Upper lobe of left lung (tissue), 6 donors: ENCODE results near the gene ZNF554. TPM values are rescaled to one million over a fixed set of nuclear protein-coding genes. Genes with fewer than 3 reads are reported as not detected.

ENCODE experiments used
- ATAC-seq, 2 donors: fragments of 200-7000 bp; cut with Tn5 transposase; one replicate each; pipeline ENCODE4 v1.9.1; 2022; ENCODE audit warnings: mild to moderate bottlenecking in 2 of 2, moderate library complexity in 2 of 2; ENCODE audit not compliant: low FRiP score in 2 of 2
- DNase-seq, 2 donors: peaks; one replicate each; pipeline ENCODE4 v3.0.0-alpha.2; 2019 to 2020
- H3K27ac ChIP-seq, 4 donors: fragments of 200-600 bp; sonication (generic); one replicate each; pipeline ENCODE4 v1.5.1; 2016 to 2019
- H3K27me3 ChIP-seq, 4 donors: fragments of 200-600 bp; sonication (generic); one replicate each; pipeline ENCODE4 v1.5.1; 2017 to 2019
- H3K36me3 ChIP-seq, 4 donors: fragments of 200-600 bp; sonication (generic); one replicate each; pipeline ENCODE4 v1.5.1; 2016 to 2019
- H3K4me1 ChIP-seq, 4 donors: fragments of 200-600 bp; sonication (generic); one replicate each; pipeline ENCODE4 v1.5.1; 2018 to 2019
- H3K4me3 ChIP-seq, 4 donors: fragments of 200-600 bp; sonication (generic); one replicate each; pipeline ENCODE4 v1.5.1; 2017 to 2019; ENCODE audit warnings: mild to moderate bottlenecking in 2 of 4, moderate library complexity in 1 of 4
- H3K9me3 ChIP-seq, 4 donors: fragments of 200-600 bp; sonication (generic); one replicate each; pipeline ENCODE4 v1.5.1; 2018 to 2019
- EP300 ChIP-seq, 4 donors: sonication (generic); formaldehyde crosslinking; IDR thresholded peaks; one replicate each; pipeline ENCODE4 v1.5.1; 2017; ENCODE audit warnings: antibody characterized with exemption in 4 of 4, control low read depth in 2 of 4
- POLR2A ChIP-seq, 4 donors: fragments of 450-650 bp; IDR thresholded peaks; one replicate each; pipeline ENCODE4 v1.5.1; 2016 to 2017; ENCODE audit warnings: antibody characterized with exemption in 4 of 4, mild to moderate bottlenecking in 2 of 4
- POLR2AphosphoS5 ChIP-seq, 2 donors: sonication (generic); formaldehyde crosslinking; IDR thresholded peaks; one replicate each; pipeline ENCODE4 v1.5.1; 2017; ENCODE audit warnings: antibody characterized with exemption in 2 of 2
- WGBS, 2 donors: methylation state at CpG; one replicate each; pipeline ENCODE4 v1.1.5; 2017 to 2018; 5-methylcytosine and 5-hydroxymethylcytosine counted together
- total RNA-seq, 6 donors: library from RNA; depleted of rRNA in 4 of 6; stranded (reverse); fragments of >200 nt in 4 of 6; gene quantifications; one replicate each; pipeline versions ENCODE4 v1.1.0 to v1.2.1, GENCODE V29; 2016 to 2021
- TF ChIP-seq, protein P1 (sequence below), 6 experiments: fragments of 450-650 bp in 4 of 6; fragments of 200-600 bp in 2 of 6; sonication (generic) in 2 of 6; IDR thresholded peaks; one replicate each; pipeline ENCODE4 v1.5.1; 2016 to 2019; ENCODE audit warnings: antibody characterized with exemption in 6 of 6
- donor health status: DM: no; HTN: no; CAD: no; lungs with moderate emphysema.
- donor health status: DM: no; HTN: yes; CAD: no; lungs with severe emphysema.

Gene ZNF554
- total RNA-seq = 10 to 100 TPM in 1 of 6 donors, 1 to 10 TPM in 5; 3.2 to 11.5 (median 6.7) TPM

DNA sequence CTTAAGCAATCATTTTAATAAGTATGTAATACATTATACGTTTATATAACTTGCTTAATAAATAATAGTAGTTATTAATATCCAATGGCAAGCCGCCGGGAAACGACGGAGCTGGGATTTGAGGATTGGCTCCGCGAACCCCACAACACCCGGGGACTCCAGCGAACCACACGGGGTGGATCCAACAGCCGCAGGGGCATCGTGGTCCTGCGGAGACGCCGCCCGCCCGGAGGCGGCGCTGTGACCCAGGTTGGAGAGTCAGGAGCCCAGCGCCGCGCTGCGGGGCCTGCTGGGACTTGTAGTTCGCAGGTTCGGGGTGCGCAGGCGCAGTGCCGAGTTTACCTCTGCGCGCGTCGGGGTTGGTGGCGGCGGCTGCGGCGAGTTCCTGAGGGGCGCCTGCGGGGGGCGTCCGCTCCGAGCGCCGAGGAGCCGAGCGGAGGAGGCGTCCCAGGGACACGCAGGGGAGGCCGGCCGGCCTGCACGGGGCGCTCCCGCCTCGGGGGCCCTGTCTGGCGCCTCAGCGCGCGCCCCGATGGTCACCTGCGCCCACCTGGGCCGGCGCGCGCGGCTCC lies at the start of gene ZNF554:
ZNF554 (plus strand) TSS at position 329 of the 572 bp plus-strand sequence; CDS start at position 533, 204 bp downstream.
- Histone ChIP-seq H3K36me3 (peaks cover 0 to 12% (median 3%) of the 10 kb centered on the region in 4 donors), H3K27ac (peak within 1 kb of the TSS; percentile 6 to 87 (median 40)), H3K27me3 (no peaks in the 10 kb centered on the region), H3K9me3 (no peaks in the 10 kb centered on the region), H3K4me1 (peaks cover 7 to 20% (median 10%) of the 10 kb centered on the region in 4 donors), H3K4me3 (peak within 1 kb of the TSS; percentile 86 to 96 (median 93))
- 0 to 1% methylated on average over 12 to 31 of the region's 64 CpGs for WGBS, 2 donors
- peak; percentile 98 to 99 for DNase-seq
- no peak for TF ChIP-seq EP300 (IDR thresholded peaks at IDR 0.05)
- peak in 1 of 4 donors; percentile 62 for TF ChIP-seq POLR2A (IDR thresholded peaks at IDR 0.05)
- TF ChIP-seq, protein P1, sequence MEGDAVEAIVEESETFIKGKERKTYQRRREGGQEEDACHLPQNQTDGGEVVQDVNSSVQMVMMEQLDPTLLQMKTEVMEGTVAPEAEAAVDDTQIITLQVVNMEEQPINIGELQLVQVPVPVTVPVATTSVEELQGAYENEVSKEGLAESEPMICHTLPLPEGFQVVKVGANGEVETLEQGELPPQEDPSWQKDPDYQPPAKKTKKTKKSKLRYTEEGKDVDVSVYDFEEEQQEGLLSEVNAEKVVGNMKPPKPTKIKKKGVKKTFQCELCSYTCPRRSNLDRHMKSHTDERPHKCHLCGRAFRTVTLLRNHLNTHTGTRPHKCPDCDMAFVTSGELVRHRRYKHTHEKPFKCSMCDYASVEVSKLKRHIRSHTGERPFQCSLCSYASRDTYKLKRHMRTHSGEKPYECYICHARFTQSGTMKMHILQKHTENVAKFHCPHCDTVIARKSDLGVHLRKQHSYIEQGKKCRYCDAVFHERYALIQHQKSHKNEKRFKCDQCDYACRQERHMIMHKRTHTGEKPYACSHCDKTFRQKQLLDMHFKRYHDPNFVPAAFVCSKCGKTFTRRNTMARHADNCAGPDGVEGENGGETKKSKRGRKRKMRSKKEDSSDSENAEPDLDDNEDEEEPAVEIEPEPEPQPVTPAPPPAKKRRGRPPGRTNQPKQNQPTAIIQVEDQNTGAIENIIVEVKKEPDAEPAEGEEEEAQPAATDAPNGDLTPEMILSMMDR (IDR thresholded peaks at IDR 0.05) = peak; percentile 97 to 99 (median 98)
- peak; percentile 46 to 67 for TF ChIP-seq POLR2AphosphoS5 (IDR thresholded peaks at IDR 0.05)
- peak; percentile 97 to 99 for ATAC-seq

DNA sequence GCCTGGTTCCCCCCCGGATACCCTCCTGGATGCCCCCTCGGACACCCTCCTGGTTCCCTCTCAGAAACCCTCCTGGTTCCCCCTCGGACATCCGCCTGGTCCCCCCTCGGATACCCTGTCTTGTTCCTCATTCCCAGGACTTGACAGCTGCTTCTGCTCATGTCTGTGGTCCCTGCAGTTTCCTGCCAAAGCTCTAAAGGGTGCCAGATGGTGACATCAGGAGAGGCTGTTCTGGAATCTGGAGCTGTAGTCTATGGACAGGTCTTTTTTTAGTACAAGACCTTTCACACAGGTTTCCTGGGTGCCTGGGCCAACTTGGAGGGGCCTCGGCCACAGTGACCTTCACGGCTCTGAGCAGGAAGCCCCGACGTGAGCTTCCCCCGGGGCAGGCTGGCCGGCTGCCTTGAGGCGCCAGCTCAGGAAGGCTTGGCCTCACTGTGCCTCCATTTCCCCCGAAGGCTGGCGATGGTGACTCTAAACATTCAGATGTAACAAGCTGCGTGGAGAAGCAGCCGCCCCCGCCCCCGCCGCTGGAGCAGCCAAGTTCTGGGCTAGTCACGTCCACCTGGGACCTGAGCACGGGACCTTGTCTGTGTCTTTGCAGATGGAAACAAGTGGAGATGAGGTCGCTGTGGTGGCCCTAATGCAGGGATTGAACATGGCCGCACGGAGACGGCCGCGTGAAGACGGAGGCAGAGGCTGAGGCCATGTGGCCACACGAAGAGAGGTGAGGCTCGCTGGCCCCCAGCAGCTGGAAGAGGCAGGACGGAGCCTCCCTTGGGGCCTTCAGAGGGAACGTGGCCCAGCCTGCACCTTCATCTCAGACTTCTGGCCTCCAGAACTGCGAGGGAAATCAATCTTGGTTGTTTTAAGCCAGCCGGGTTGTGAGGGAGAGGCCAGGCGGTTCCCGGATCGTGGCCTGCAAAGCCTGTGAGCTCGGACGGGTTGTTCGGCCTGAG lies 49.3 kb upstream of the ZNF554 start:
- ATAC-seq (peak in 1 of 2 donors; percentile 10), DNase-seq (peak in 1 of 2 donors; percentile 86)
- Histone ChIP-seq H3K27ac (peak overlapping the region in 3 of 4 donors; percentile 32 to 71 (median 36)), H3K4me3 (no peak overlapping the region), H3K9me3 (no peaks in the 10 kb centered on the region), H3K4me1 (peaks cover 18 to 47% (median 22%) of the 10 kb centered on the region in 4 donors), H3K27me3 (no peaks in the 10 kb centered on the region), H3K36me3 (peaks cover 0 to 43% (median 27%) of the 10 kb centered on the region in 4 donors)
- 83 to 84% methylated on average over 17 to 29 of the region's 40 CpGs for WGBS, 2 donors
- TF ChIP-seq EP300 (IDR thresholded peaks at IDR 0.05) = no peak
- TF ChIP-seq, protein P1 (IDR thresholded peaks at IDR 0.05) = no peak
- TF ChIP-seq POLR2A (IDR thresholded peaks at IDR 0.05) = no peak
- TF ChIP-seq POLR2AphosphoS5 (IDR thresholded peaks at IDR 0.05) = no peak

DNA sequence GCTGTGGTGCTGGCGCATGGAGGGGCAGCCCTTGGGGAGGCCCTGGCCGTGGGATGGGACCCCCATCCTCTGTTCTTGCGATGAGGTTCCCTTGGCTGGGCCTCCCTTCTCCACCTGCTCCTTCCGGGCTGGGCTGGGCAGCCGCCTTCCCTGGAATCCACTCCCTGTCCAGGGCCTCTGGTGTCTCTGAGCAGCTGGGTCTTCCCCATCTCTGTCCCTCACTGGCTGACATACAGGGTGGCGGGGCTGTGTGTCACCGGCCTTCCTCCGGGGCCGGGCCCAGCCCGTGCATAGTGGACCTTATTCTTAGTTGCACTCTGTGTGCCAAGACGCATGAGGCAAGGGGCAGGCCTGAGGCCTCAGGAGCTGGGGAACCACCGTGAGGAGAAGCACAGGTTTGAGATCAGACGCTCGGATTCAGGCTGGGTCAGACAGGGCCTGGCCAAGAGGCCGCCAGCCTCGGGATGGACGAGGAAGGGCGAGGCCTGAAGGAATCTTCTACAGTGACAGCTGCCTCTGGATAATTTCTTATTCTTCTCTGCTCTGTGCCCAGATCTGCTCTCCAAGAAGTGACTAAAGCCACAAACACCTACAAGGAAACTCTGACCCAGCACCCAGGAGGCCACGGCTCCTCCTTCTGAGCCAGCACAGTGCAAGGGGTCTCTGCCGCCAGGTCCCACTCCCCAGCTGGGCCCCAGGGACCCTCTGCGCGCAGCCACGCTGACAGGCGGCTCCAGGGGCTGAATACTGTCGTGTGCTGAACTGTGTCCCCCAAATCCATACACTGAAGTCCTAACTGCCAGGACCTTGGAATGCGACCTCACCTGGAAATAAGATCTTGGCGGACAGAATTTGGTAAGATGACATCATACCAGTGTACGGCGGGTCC lies 47.6 kb upstream of the ZNF554 start:
- Histone ChIP-seq H3K27ac (peak overlapping the region in 1 of 4 donors; percentile 14), H3K4me1 (peaks cover 24 to 61% (median 28%) of the 10 kb centered on the region in 4 donors), H3K27me3 (no peaks in the 10 kb centered on the region), H3K4me3 (no peak overlapping the region), H3K36me3 (peaks cover 0 to 26% (median 12%) of the 10 kb centered on the region in 4 donors), H3K9me3 (no peaks in the 10 kb centered on the region)
- ATAC-seq (no peak), DNase-seq (no peak)
- TF ChIP-seq POLR2A (IDR thresholded peaks at IDR 0.05) (no peak), EP300 (IDR thresholded peaks at IDR 0.05) (no peak), POLR2AphosphoS5 (IDR thresholded peaks at IDR 0.05) (no peak)
- TF ChIP-seq, protein P1 (IDR thresholded peaks at IDR 0.05) = no peak
- WGBS, 2 donors = 85 to 86% methylated on average over 19 to 29 of the region's 29 CpGs

DNA sequence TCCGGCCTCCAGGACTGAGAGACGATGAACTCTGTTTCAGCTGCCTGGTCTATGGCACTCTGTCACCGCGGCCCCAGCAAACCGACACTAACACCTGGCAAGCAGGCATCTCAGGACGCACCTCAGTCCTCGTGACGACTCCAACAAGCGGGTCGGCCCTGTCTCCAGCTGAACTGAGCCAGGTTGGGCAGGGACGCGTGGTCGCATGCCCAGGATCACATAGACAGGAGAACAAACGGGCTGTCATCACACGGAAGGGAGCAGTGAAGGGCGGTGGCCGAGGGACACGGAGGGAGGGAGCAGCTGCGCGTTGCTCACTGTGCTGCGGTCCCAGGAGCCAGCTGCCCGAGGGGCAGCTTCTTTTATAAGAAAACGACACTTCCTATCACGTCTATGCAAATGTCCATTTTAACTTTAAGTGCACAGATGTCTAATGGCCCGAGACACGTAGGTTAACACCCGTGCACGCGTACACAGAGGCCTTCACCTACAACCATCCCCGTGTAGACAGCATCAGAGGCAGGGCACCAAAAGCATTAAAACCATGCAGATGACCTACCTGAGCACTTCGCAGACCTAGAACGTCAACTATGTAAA lies 45.5 kb upstream of the ZNF554 start:
- H3K4me3 ChIP-seq = no peak overlapping the region
- WGBS, 2 donors = 91 to 92% methylated on average over 32 of the region's 32 CpGs
- TF ChIP-seq, protein P1 (IDR thresholded peaks at IDR 0.05) = no peak
- TF ChIP-seq POLR2A (IDR thresholded peaks at IDR 0.05) = no peak
- no peak for TF ChIP-seq EP300 (IDR thresholded peaks at IDR 0.05)
- no peak for TF ChIP-seq POLR2AphosphoS5 (IDR thresholded peaks at IDR 0.05)
- peaks cover 24 to 57% (median 28%) of the 10 kb centered on the region in 4 donors for H3K4me1 ChIP-seq
- H3K36me3 ChIP-seq = peaks cover 0 to 7% (median 2%) of the 10 kb centered on the region in 4 donors
- peak overlapping the region; percentile 80 to 89 (median 84) for H3K27ac ChIP-seq
- no peaks in the 10 kb centered on the region for H3K9me3 ChIP-seq
- no peaks in the 10 kb centered on the region for H3K27me3 ChIP-seq
- DNase-seq (no peak), ATAC-seq (no peak)
